WI38 (cell line): ENCODE measurements around the gene SOD2.
"Not testable (repeated sequence)": the region's sequence is repeated elsewhere in the genome, so short reads cannot be mapped to it uniquely, and the experiment has no call there.

Experiments
- H3K4me3 ChIP-seq: 2 replicates; pipeline ENCODE4 v1.5.1; 2011; ENCODE audit warnings: low read depth, mild to moderate bottlenecking, control low read depth, low read length
- TF ChIP-seq, protein P1 (sequence below): IDR thresholded peaks from 2 replicates; pipeline ENCODE4 v1.5.1; 2012; ENCODE audit warnings: low read depth, mild to moderate bottlenecking, control low read depth, low read length

Gene SOD2

DNA sequence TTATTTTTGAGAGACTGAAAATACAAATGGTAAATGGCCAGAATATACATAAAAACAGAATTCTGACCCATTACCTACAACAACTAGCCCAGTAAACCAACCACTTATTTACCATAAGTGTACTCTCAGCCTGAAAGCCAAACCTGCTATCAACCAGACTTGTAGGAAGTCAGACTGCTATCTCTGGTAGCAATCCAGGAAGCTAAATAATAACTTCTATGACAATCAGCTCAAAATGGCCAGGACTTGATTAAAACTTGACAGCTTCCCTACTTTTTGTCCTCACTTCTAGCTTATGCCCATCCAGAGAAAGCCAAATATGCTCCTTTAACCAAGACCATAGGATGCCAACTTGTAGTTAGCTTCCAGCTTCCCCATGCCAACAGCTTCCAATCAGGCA lies 29.6 kb upstream of the SOD2 start:
- TF ChIP-seq, protein P1, sequence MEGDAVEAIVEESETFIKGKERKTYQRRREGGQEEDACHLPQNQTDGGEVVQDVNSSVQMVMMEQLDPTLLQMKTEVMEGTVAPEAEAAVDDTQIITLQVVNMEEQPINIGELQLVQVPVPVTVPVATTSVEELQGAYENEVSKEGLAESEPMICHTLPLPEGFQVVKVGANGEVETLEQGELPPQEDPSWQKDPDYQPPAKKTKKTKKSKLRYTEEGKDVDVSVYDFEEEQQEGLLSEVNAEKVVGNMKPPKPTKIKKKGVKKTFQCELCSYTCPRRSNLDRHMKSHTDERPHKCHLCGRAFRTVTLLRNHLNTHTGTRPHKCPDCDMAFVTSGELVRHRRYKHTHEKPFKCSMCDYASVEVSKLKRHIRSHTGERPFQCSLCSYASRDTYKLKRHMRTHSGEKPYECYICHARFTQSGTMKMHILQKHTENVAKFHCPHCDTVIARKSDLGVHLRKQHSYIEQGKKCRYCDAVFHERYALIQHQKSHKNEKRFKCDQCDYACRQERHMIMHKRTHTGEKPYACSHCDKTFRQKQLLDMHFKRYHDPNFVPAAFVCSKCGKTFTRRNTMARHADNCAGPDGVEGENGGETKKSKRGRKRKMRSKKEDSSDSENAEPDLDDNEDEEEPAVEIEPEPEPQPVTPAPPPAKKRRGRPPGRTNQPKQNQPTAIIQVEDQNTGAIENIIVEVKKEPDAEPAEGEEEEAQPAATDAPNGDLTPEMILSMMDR, result no peak
- H3K4me3 ChIP-seq, result no peak overlapping the region

DNA sequence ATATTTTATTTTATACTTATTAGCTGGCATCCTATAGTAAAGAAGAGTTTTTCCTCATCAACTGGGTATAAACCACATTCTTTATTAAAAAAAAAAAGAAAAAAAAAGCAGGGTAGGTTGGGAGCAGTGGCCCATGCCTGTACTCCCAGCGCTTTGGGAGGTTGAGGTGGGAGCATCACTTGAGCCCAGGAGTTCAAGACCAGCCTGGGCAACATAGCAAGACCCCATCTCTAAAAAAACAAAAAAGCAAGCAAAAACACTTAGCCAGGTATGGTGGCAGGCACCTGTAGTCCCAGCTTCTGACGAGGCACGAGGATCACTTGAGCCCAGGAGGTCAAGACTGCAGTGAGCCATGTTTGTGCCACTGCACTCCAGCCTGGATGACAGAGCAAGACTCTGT lies 28.9 kb upstream of the SOD2 start:
- H3K4me3 ChIP-seq, result not testable (repeated sequence)

DNA sequence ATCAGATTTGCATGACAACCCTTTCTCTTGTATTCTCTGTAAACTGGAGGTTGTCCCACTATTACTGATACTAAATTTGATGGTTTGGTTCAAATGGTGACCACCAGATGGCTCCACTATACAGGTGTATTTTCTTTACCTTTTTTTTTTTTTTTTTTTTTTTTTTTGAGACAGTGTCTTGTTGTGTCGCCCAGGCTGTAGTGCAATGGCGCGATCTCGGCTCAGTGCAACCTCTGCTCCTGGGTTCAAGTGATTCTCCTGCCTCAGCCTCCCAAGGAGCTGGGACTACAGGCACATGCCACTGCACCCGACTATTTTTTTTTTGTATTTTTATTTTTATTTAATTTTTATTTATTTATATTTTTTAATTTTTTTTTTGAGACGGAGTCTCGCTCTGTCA lies 27.7 kb upstream of the SOD2 start:
- TF ChIP-seq, protein P1, result 0 out of 2 replicates have a peak, but pooled peaks have one; percentile 11
- H3K4me3 ChIP-seq, result no peak overlapping the region

DNA sequence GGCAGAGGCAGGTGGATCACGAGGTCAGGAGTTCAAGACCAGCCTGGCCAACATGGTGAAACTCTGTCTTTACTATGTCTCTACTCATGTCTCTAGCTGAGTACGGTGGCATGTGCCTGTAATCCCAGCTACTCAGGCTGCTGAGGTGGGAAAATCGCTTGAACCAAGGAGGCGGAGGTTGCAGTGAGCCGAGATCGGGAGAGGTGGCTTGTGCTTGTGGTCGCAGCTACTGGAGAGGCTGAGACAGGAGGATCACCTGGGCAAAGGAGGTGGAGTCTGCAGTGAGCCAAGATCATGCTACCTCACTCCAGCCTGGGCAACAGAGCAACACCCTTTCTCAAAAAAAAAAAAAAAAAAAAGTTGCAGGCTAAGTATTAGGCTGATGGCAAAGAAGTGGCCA lies 26.2 kb upstream of the SOD2 start:
- TF ChIP-seq, protein P1, result no peak

DNA sequence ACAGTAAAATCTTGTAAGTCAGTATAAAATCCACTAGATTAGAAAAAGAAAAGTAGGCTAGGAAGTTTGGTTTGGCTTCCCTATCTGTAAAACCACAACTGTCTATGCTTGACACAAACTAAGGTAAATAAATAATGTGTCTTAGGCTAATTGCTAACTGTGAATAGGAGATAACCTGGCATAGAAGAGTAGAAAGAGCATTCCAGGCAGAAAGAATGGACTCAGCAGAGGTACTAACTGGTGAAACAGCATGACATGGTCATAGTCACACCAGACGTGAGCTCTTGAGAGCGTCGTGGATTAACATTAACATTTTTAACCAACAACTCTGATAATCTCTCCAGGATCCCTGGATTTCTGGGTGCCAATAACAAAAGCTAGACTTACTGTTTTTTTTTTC lies 25.6 kb upstream of the SOD2 start:
- no peak overlapping the region for H3K4me3 ChIP-seq
- TF ChIP-seq, protein P1, result no peak

More for the DNA sequence above, 26.2 kb upstream of the SOD2 start:
- no peak overlapping the region for H3K4me3 ChIP-seq

DNA sequence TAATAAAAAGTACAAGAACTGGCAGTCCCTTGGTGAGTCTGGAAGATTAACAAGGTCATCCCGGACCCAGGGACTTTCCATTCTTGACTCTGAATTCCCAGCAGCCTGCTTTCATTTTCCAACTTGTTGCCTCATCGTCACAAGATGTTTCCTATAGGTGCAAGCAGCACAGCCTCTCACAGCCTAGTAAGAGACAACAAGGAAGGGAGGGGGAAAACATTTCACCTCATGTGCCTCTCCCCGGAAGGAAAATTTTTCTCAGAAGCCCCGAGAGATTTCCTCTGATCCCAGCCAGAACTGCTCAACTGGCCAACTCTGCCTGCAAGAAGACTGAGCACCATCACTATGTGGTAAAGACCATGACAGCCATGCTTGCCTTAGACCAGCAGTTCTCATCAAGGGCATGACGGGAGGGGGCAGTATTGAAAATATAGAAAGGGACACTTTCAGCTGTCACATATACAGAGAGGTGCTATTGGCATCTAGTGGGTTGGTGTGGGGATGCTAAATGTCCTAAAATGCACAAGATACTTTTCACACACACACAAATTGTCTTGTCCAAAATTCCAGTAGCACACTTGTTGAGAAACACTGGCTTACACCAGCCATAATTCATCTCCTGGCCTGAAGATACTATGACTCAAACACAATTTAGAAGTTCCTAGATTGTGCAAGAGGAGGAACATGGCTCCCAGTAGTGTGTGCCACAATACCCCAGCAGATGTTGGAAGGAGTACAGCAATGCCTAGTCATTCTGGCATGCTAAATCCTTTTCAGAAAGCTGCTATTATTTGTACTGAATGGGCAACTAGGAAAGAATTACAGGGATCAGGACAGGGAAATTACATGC lies 23.4 kb upstream of the SOD2 start:
- TF ChIP-seq, protein P1, result no peak
- peak overlapping the region; percentile 9; the same call in 1 of the 2 replicates for H3K4me3 ChIP-seq

DNA sequence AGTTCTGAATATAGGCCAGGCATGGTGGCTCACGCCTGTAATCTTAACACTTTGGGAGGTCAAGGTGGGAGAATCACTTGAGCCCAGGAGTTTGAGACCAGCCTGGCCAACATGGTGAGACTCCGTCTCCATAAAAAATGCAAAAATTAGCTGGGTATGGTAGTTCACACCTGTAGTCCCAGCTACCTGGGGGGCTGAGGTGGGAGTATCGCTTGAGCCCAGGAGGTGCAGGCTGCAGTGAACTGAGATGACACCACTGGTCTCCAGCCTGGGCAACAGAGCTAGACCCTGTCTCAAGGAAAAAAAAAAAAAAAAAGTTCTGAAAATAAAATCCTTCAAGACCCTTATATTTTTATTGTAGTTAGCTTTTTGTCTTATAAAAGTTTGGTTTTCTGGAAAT lies 22.6 kb upstream of the SOD2 start:
- no peak overlapping the region for H3K4me3 ChIP-seq
- TF ChIP-seq, protein P1, result no peak
